Measurements from ENCODE around the gene CCDC167.

CCDC167 gene

DNA sequence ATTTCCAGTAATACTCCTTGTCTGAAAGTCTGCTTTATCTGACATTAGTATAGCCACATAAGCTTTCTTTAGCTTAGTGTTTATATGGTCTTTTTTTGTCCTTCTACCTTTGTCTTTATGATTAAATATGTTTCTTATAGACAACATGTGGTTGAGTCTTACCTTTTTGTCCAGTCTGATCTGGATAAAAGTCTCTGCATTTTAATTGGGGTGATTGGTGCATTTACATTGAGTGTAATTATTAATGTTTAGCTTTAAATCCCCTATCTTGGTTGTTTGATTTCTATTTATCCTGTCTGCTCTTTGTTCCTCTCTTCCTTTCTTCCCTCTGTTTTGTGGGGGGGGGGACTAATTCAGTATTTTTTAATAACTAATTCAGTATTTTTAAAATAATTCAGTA lies 32.0 kb downstream of the CCDC167 start:
- no peak for TF ChIP-seq CTCF (IDR thresholded peaks at IDR 0.05)

- TF ChIP-seq CTCF (IDR thresholded peaks at IDR 0.05): no peak
Measured at GRCh38 chr6:37463110-37463509, 36.6 kb downstream of the CCDC167 start.

DNA sequence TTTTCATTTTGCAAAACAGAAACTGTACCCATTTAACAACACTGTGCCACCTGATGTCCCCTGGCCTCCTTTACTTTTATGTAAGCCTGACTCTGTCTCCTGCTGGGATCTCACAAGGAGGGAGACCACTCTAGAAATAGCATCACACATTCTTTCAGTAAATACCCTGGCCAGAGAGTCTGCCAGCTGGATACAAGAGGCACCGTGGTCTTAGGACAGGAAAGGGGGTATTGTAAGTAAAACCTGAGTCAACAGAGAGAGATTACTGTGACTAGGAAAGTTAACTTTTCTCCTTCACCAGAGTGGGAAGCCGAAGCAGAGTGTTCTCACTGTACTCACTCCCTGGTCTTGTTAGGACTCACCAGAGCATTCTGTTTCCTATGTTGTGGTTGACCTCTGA lies 38.9 kb downstream of the CCDC167 start:
- TF ChIP-seq CTCF (IDR thresholded peaks at IDR 0.05): no peak

DNA sequence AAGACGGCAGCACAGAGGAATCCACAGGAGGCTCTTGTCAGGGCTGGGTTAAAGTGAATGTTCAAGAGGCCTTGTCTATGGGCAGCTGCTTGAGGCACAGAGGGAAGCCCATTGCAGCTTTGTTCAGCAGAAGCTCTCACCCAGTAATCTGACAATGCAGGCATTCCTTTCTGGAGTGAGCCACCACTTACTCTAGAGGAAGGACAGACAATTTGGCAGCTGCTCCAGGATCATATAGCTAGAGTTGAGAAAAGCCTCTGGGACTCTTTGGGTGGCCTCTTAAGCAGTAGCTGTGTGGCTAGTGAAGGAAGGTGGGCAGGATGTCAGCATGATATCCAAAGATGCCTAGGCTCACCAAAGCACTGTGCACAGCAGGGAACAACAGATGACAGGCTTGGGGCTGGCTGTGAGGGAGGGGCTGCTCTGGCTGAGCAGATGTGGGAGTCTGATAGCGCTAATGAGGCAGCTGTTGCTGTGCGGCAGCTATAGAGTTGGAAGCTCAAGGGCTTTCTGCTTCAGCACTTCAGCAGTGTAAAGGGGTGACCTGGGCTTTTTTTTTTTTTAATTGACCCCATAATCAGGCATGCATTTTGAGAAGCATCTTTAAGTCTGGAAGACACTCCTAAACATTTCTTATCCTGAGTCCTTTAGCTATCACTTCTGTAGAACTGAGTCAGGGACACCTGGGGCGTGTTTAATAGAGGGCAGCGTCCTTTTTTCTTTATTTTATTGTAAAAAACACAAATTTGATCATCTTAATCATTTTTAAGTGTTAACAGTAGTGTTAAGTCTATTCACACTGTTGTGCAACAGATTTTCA lies 39.5 kb downstream of the CCDC167 start:
- TF ChIP-seq CTCF (IDR thresholded peaks at IDR 0.05): no peak

- no peak for TF ChIP-seq CTCF (IDR thresholded peaks at IDR 0.05)
Measured at GRCh38 chr6:37456816-37457560, 42.7 kb downstream of the CCDC167 start.

DNA sequence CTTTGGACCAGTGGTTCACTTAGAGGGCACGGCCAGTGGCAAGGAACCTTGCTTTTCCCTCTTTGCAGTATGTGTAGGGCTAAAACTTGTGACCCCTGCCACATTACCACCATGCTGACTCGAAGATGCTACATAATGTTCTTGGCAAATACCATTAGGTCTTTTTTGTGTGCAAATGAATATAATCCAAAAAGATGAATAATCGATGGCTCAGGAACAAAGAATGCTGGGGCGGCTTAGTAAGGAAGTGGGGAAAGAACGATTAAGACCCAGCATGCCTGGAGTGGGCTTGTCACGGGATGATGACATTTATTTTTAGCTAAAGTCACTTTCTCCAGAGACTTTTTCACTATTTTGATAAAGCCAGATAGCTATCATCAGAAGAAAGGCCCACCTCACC lies 43.6 kb downstream of the CCDC167 start:
- no peak for TF ChIP-seq CTCF (IDR thresholded peaks at IDR 0.05)

GRCh38 chr6:37454420-37455140 lies 45.1 kb downstream of the CCDC167 start:
- TF ChIP-seq CTCF (IDR thresholded peaks at IDR 0.05): no peak
